ENCODE results near the gene DNHD1. TPM values are rescaled to one million over a fixed set of nuclear protein-coding genes. Genes with fewer than 3 reads are reported as not detected.

Gene DNHD1
- total RNA-seq, 1 experiment from 2014 or later = 2.0 TPM

- no peak for DNase-seq (ENCODE audit: low spot score)
- in situ Hi-C loops (cut with HindIII; ENCODE audit: low sequenced_read_pairs) = no loop called here
Measured at GRCh38 chr11:6616596-6617250, 119.6 kb downstream of the DNHD1 start.

- in situ Hi-C loops (cut with HindIII; ENCODE audit: low sequenced_read_pairs) = no loop called here
- DNase-seq (ENCODE audit: low spot score) = no peak
Measured at GRCh38 chr11:6617315-6617781, 120.3 kb downstream of the DNHD1 start.

GRCh38 chr11:6618117-6619003 lies 121.3 kb downstream of the DNHD1 start:
- peak; percentile 54 for DNase-seq (ENCODE audit: low spot score)
- in situ Hi-C loops (cut with HindIII; ENCODE audit: low sequenced_read_pairs) = no loop called here

GRCh38 chr11:6619004-6619745 lies 122.1 kb downstream of the DNHD1 start, which contains the start of gene TPP1:
TSS of gene TPP1 (minus strand) at chr11:6619422. CDS start at chr11:6619400, 22 bp downstream.
- peak; percentile 99 for DNase-seq (ENCODE audit: low spot score)
- in situ Hi-C loops (cut with HindIII; ENCODE audit: low sequenced_read_pairs) = no loop called here

- no peak for DNase-seq (ENCODE audit: low spot score)
- in situ Hi-C loops (cut with HindIII; ENCODE audit: low sequenced_read_pairs) = no loop called here
Measured at GRCh38 chr11:6620636-6621035, 123.6 kb downstream of the DNHD1 start.

Other genes with a start within 250 kb of the DNHD1 start
- gene CCKBR, start 237.4 kb upstream of the DNHD1 start, total RNA-seq (2014; rRNA removed; shearing (Covaris generic)) = not detected in 2 replicates
- 59.5 and 60.8 TPM in 2 replicates for gene CAVIN3, start 176.8 kb upstream of the DNHD1 start, total RNA-seq (2014; rRNA removed; shearing (Covaris generic))
- gene SMPD1, start 106.8 kb upstream of the DNHD1 start, total RNA-seq (2014; rRNA removed; shearing (Covaris generic)) = 7.3 and 14.1 TPM in 2 replicates
- gene APBB1, start 78.2 kb upstream of the DNHD1 start, total RNA-seq (2014; rRNA removed; shearing (Covaris generic)) = 41.4 and 44.6 TPM in 2 replicates
- gene HPX, start 56.3 kb upstream of the DNHD1 start, total RNA-seq (2014; rRNA removed; shearing (Covaris generic)) = not detected in 2 replicates
- 18.1 and 48.8 TPM in 2 replicates for gene TRIM3, start 23.3 kb upstream of the DNHD1 start, total RNA-seq (2014; rRNA removed; shearing (Covaris generic))
- gene ARFIP2, start 15.9 kb upstream of the DNHD1 start, total RNA-seq (2014; rRNA removed; shearing (Covaris generic)) = 56.7 and 72.5 TPM in 2 replicates
- gene TIMM10B, start 15.8 kb upstream of the DNHD1 start, total RNA-seq (2014; rRNA removed; shearing (Covaris generic)) = 37.4 and 56.5 TPM in 2 replicates
- 20.3 and 22.2 TPM in 2 replicates for gene RRP8, start 106.3 kb downstream of the DNHD1 start, total RNA-seq (2014; rRNA removed; shearing (Covaris generic))
- 112 and 149 TPM in 2 replicates for gene ILK, start 106.5 kb downstream of the DNHD1 start, total RNA-seq (2014; rRNA removed; shearing (Covaris generic))
- 62.1 and 64.5 TPM in 2 replicates for gene TAF10, start 114.9 kb downstream of the DNHD1 start, total RNA-seq (2014; rRNA removed; shearing (Covaris generic))
- gene TPP1, start 122.1 kb downstream of the DNHD1 start, total RNA-seq (2014; rRNA removed; shearing (Covaris generic)) = 9.8 and 26.9 TPM in 2 replicates
- 0.17 and 0.25 TPM in 2 replicates for gene DCHS1, start 158.5 kb downstream of the DNHD1 start, total RNA-seq (2014; rRNA removed; shearing (Covaris generic))
- 35.2 and 49.7 TPM in 2 replicates for gene MRPL17, start 186.1 kb downstream of the DNHD1 start, total RNA-seq (2014; rRNA removed; shearing (Covaris generic))